ENCODE measurements around the gene UST.

DNA sequence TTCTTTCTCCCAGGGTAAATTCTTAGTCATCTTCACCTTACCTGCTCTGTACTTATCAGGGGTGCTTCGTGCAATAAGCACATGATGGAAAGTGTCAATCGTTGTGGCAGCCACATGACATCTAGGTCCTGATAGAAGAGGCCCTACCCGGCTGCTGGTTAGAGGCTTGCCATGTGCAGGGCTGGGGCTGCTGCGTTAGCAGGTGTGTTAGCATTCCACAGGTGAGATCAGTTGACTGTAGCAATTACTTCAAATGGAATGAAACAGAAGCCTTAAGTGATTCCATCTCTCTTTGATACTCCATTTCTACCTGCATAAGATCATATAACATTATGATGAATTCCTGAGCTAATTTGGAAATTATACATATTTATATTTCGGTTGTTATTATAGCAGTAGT lies 127.0 kb downstream of the UST start:
- TF ChIP-seq, protein P1, sequence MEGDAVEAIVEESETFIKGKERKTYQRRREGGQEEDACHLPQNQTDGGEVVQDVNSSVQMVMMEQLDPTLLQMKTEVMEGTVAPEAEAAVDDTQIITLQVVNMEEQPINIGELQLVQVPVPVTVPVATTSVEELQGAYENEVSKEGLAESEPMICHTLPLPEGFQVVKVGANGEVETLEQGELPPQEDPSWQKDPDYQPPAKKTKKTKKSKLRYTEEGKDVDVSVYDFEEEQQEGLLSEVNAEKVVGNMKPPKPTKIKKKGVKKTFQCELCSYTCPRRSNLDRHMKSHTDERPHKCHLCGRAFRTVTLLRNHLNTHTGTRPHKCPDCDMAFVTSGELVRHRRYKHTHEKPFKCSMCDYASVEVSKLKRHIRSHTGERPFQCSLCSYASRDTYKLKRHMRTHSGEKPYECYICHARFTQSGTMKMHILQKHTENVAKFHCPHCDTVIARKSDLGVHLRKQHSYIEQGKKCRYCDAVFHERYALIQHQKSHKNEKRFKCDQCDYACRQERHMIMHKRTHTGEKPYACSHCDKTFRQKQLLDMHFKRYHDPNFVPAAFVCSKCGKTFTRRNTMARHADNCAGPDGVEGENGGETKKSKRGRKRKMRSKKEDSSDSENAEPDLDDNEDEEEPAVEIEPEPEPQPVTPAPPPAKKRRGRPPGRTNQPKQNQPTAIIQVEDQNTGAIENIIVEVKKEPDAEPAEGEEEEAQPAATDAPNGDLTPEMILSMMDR (IDR thresholded peaks at IDR 0.05; ENCODE audit: insufficient read depth, low read length, poor library complexity, severe bottlenecking), result no peak
- no peak for TF ChIP-seq EZH2phosphoT487 (conservative IDR thresholded peaks at IDR 0.05; ENCODE audit: low read length)

Data from SU-DHL-6 (cell line).